Peyer's patch (tissue), 4 donors: ENCODE measurements around the gene MTMR11. TPM values are rescaled to one million over a fixed set of nuclear protein-coding genes. Genes with fewer than 3 reads are reported as not detected.

ENCODE experiments used
- DNase-seq, 3 donors: peaks; one replicate each; pipeline ENCODE4 v3.0.0-alpha.2; 2017 to 2019
- H3K27ac ChIP-seq, 4 donors: fragments of 200-600 bp; sonication (generic); one replicate each; pipeline ENCODE4 v1.5.1; 2016 to 2019
- H3K27me3 ChIP-seq, 2 donors: fragments of 200-600 bp; sonication (generic); one replicate each; pipeline ENCODE4 v1.5.1; 2019
- H3K36me3 ChIP-seq, 3 donors: fragments of 200-600 bp; sonication (generic); one replicate each; pipeline ENCODE4 v1.5.1; 2016 to 2019
- H3K4me1 ChIP-seq, 4 donors: fragments of 200-600 bp; sonication (generic); one replicate each; pipeline ENCODE4 v1.5.1; 2016 to 2019
- H3K4me3 ChIP-seq, 4 donors: fragments of 200-600 bp; sonication (generic); 1 replicate in 3 of 4; 2 replicates in 1 of 4; pipeline ENCODE4 v1.5.1; 2016 to 2019; ENCODE audit warnings: mild to moderate bottlenecking in 1 of 4
- H3K9me3 ChIP-seq, 4 donors: fragments of 200-600 bp; sonication (generic); one replicate each; pipeline ENCODE4 v1.5.1; 2016 to 2019; ENCODE audit warnings: mild to moderate bottlenecking in 1 of 4
- POLR2A ChIP-seq, 2 donors: fragments of 450-650 bp; IDR thresholded peaks; one replicate each; pipeline ENCODE4 v1.5.1; 2017; ENCODE audit warnings: antibody characterized with exemption in 2 of 2, mild to moderate bottlenecking in 2 of 2, moderate library complexity in 2 of 2
- total RNA-seq, 4 donors: library from RNA; depleted of rRNA; stranded (reverse); fragments of >200 nt; gene quantifications; one replicate each; pipeline ENCODE4 v1.1.0, GENCODE V29; 2016
- TF ChIP-seq, protein P1 (sequence below), 6 experiments: fragments of 450-650 bp in 4 of 6; fragments of 200-600 bp in 2 of 6; sonication (generic) in 1 of 6; IDR thresholded peaks; one replicate each; pipeline ENCODE4 v1.5.1; 2017 to 2019; ENCODE audit warnings: antibody characterized with exemption in 6 of 6, mild to moderate bottlenecking in 3 of 6, moderate library complexity in 1 of 6

MTMR11 gene
- total RNA-seq, 4 donors from 2014 or later = 47.9 to 210 (median 175) TPM

DNA sequence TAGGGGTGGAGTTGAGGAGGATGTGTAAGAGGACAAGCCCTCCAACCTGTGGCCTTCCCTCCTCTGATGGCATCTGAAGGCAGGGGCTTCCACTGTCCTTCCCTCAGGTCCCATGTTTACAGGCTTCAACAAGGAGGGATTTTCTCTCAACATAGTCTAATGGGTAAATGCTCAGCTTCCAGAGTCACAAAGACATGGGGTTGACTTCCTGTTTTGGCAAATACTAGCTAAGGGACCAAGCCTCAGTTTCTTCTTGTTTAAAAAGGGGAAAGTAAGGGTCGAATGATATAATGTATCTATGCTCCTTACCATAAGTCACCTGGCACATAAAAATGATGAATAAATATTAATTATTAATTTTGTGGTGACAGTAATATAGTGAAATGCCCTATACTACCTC, 22.1 kb downstream of the MTMR11 start:
- Histone ChIP-seq H3K27me3 (no peaks in the 10 kb centered on the region), H3K36me3 (no peaks in the 10 kb centered on the region), H3K27ac (no peak overlapping the region), H3K4me1 (peaks cover 0 to 12% (median 4%) of the 10 kb centered on the region in 4 donors), H3K9me3 (no peaks in the 10 kb centered on the region), H3K4me3 (no peak overlapping the region)
- no peak for DNase-seq
- no peak for TF ChIP-seq POLR2A (IDR thresholded peaks at IDR 0.05)
- TF ChIP-seq, protein P1, sequence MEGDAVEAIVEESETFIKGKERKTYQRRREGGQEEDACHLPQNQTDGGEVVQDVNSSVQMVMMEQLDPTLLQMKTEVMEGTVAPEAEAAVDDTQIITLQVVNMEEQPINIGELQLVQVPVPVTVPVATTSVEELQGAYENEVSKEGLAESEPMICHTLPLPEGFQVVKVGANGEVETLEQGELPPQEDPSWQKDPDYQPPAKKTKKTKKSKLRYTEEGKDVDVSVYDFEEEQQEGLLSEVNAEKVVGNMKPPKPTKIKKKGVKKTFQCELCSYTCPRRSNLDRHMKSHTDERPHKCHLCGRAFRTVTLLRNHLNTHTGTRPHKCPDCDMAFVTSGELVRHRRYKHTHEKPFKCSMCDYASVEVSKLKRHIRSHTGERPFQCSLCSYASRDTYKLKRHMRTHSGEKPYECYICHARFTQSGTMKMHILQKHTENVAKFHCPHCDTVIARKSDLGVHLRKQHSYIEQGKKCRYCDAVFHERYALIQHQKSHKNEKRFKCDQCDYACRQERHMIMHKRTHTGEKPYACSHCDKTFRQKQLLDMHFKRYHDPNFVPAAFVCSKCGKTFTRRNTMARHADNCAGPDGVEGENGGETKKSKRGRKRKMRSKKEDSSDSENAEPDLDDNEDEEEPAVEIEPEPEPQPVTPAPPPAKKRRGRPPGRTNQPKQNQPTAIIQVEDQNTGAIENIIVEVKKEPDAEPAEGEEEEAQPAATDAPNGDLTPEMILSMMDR (IDR thresholded peaks at IDR 0.05) = no peak

DNA sequence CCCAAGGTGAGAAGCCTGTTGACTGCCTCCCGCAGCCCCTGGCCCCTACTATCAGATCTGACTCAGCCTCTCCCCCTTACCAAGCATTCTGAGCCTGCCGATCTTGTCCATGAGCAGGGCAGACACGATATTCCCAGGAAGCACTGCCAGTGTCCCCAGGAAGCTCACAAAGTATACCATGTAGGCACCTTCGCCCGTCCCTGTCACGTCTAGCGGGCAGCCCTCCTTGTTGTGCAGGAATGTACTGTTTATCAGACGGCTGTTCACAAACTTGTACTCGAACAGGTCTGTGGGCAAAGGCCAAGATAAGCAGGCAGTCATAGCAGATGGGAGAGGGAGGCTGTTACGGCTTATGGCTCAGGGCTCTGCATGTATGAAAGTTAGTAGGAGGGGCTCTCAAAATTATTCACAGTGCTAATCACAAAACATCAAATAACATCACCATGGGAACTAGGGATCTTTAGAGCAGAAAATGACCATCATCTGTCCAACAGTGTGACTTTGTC, 30.1 kb downstream of the MTMR11 start:
- Histone ChIP-seq H3K36me3 (no peaks in the 10 kb centered on the region), H3K9me3 (no peaks in the 10 kb centered on the region), H3K4me1 (no peaks in the 10 kb centered on the region), H3K27ac (no peak overlapping the region), H3K27me3 (no peaks in the 10 kb centered on the region), H3K4me3 (no peak overlapping the region)
- TF ChIP-seq, protein P1 (IDR thresholded peaks at IDR 0.05) = no peak
- TF ChIP-seq POLR2A (IDR thresholded peaks at IDR 0.05) = no peak
- DNase-seq = peak in 1 of 3 donors; percentile 39

DNA sequence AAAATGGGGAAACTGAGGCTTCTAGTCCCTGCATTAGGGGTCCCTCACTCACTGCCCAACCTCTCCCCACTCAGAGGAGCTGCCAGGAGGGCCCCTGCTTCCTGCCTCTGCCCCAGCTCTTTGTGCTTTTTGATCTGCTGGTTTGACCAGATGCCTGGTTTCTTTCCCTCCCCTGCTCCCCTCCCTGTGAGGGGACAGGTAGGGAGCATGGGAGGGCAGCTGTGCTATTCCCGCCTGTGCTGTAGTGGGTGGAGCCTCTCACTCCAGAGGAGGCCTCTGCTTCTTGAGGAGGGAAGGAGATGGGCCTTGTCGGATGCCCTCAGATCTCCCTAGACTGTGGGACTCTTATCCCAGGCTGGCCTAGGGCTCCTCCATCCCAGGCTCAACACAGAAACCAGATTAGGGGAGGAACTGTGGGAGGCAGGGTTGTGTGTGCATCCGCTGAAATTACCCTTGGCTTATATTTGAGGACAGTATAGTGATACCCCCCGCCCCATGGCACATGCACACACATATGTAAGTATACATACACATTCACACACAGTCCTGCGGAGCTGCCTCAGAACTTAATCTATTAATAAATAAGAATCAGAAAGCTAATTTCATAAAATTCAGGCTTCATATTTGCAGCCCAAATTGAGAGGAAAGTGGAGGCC, 32.7 kb downstream of the MTMR11 start:
- no peaks in the 10 kb centered on the region for H3K9me3 ChIP-seq
- H3K4me3 ChIP-seq = no peak overlapping the region
- H3K4me1 ChIP-seq = peaks cover 0 to 7% (median 5%) of the 10 kb centered on the region in 4 donors
- H3K27me3 ChIP-seq = no peaks in the 10 kb centered on the region
- DNase-seq = peak in 1 of 3 donors; percentile 18
- no peak overlapping the region for H3K27ac ChIP-seq
- no peak for TF ChIP-seq POLR2A (IDR thresholded peaks at IDR 0.05)
- TF ChIP-seq, protein P1 (IDR thresholded peaks at IDR 0.05) = no peak
- H3K36me3 ChIP-seq = no peaks in the 10 kb centered on the region

DNA sequence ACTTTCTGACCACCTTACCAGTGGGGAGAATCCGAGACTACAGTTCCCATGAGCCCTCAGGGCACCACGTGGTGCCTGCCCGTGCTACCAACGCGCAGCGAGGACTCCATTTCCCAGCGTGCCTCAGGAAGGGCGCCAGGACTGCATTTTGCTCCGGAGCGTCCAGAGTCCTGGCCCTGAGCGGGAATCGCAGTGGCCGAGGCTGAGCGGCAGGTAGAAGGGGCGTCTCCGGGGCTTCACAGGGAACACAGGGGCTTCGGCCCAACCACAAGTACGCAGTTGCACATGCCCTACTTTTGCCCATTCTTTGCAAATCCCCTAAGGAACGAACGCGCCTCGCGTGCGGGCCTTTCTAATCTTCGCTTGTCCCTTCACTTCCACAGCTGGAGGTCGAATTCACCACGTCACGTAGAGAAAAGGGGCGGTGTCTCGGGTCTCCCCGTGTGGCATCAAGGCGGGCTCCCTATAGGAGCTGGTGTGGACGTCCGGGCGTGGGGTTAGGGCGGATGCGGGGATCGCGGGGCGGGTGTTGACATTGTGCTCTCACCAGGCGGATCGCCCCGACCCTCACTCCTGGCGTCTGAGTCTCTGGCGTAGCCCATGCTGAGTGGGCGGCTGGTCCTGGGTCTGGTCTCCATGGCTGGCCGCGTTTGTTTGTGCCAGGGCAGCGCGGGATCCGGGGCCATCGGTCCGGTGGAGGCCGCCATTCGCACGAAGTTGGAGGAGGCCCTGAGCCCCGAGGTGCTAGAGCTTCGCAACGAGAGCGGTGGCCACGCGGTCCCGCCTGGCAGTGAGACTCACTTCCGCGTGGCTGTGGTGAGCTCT, 37.0 kb downstream of the MTMR11 start, which contains the start of gene BOLA1:
TSS of gene BOLA1 (plus strand) at position 109 of the 825 bp plus-strand sequence. CDS start at position 601, 492 bp downstream.
- Histone ChIP-seq H3K36me3 (no peaks in the 10 kb centered on the region), H3K4me3 (peak within 1 kb of the TSS; percentile 44 to 60 (median 52)), H3K4me1 (peaks cover 0 to 7% (median 5%) of the 10 kb centered on the region in 4 donors), H3K9me3 (no peaks in the 10 kb centered on the region), H3K27ac (peak within 1 kb of the TSS; percentile 81 to 90 (median 83)), H3K27me3 (no peaks in the 10 kb centered on the region)
- TF ChIP-seq POLR2A (IDR thresholded peaks at IDR 0.05) = peak; percentile 83 to 92
- TF ChIP-seq, protein P1 (IDR thresholded peaks at IDR 0.05) = no peak
- peak; percentile 90 to 96 (median 93) for DNase-seq

DNA sequence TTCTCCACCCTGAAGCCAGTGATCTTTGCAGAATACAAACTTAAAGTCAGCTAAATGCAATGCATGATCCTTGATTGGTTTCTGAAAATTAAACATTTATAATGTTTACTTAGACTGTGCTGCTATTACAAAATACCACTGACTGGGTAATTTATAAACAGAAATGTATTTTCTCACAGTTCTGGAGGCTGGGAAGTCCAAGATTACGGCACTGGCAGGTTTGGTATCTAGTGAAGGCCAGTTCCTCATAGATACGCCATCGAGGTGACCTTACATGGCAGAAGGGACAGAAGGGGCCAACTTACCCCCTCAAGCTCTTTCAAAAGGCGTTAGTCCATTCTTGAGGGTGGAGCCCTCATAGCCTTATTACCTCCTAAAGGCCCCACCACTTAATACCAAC, 40.1 kb downstream of the MTMR11 start:
- no peaks in the 10 kb centered on the region for H3K36me3 ChIP-seq
- TF ChIP-seq POLR2A (IDR thresholded peaks at IDR 0.05) = no peak
- TF ChIP-seq, protein P1 (IDR thresholded peaks at IDR 0.05) = no peak

More for the DNA sequence above, 40.1 kb downstream of the MTMR11 start:
- DNase-seq = no peak
- H3K4me1 ChIP-seq = peaks cover 0 to 7% (median 5%) of the 10 kb centered on the region in 4 donors
- no peak overlapping the region for H3K27ac ChIP-seq
- H3K9me3 ChIP-seq = no peaks in the 10 kb centered on the region
- no peaks in the 10 kb centered on the region for H3K27me3 ChIP-seq
- H3K4me3 ChIP-seq = no peak overlapping the region
